MCF 10A (cell line): ENCODE data around the gene BRS3. TPM values are rescaled to one million over a fixed set of nuclear protein-coding genes. Genes with fewer than 3 reads are reported as not detected.

Source experiments
- BruUV-seq: library from RNA; stranded (reverse); fragments of 400-500 nt; replicated peaks from 2 replicates; lab custom pipeline; 2021; lab: Mats Ljungman, UMichigan
- CTCF ChIA-PET: fragments of 300-600 bp; sonication (Branson Sonifier 250); formaldehyde crosslinking; extraction: SDS; loops from one replicate; lab custom pipeline; 2021; ENCODE audit warnings: antibody characterized with exemption, inconsistent platforms; lab: Yijun Ruan, JAX
- POLR2A ChIA-PET: fragments of 300-600, 350-650 bp; sonication (Branson Sonifier 250); formaldehyde crosslinking; extraction: SDS; loops from one replicate; lab custom pipeline; 2020; ENCODE audit warnings: antibody characterized with exemption, inconsistent platforms; lab: Yijun Ruan, JAX
- DNase-seq: peaks from one replicate; pipeline ENCODE4 v3.0.0-alpha.2; 2018; ENCODE audit not compliant: unreplicated experiment
- H3K27ac Mint-ChIP-seq: one replicate; pipeline ENCODE4 v1.8.0; 2022; ENCODE audit warnings: mild to moderate bottlenecking, low read depth, mixed read lengths; ENCODE audit not compliant: unreplicated experiment
- H3K27me3 Mint-ChIP-seq: one replicate; pipeline ENCODE4 v1.8.0; 2022; ENCODE audit warnings: mixed read lengths; ENCODE audit not compliant: insufficient read depth, unreplicated experiment
- H3K36me3 Mint-ChIP-seq: one replicate; pipeline ENCODE4 v1.8.0; 2022; ENCODE audit warnings: mild to moderate bottlenecking, moderate library complexity, mixed read lengths; ENCODE audit not compliant: insufficient read depth, unreplicated experiment
- H3K4me1 Mint-ChIP-seq: one replicate; pipeline ENCODE4 v1.8.0; 2022; ENCODE audit warnings: mixed read lengths; ENCODE audit not compliant: insufficient read depth, unreplicated experiment
- H3K4me3 Mint-ChIP-seq: one replicate; pipeline ENCODE4 v1.8.0; 2022; ENCODE audit warnings: mild to moderate bottlenecking, moderate library complexity, mixed read lengths; ENCODE audit not compliant: unreplicated experiment
- H3K9me3 Mint-ChIP-seq: one replicate; pipeline ENCODE4 v1.8.0; 2022; ENCODE audit warnings: mixed read lengths; ENCODE audit not compliant: unreplicated experiment
- intact Hi-C: fragments of 100-400 bp; cut with micrococcal nuclease; formaldehyde crosslinking; loops from 2 replicates; pipeline ENCODE4 v1.14.1; 2022
- total RNA-seq: library from RNA; stranded (reverse); gene quantifications from 2 replicates; pipeline ENCODE4 v1.2.3, GENCODE V29; 2022
- TF ChIP-seq, protein P1 (sequence below): fragments of 200-600 bp; IDR thresholded peaks from one replicate; pipeline ENCODE4 v1.8.0; 2022; ENCODE audit warnings: antibody characterized with exemption, mild to moderate bottlenecking; ENCODE audit not compliant: unreplicated experiment

The BRS3 gene
- total RNA-seq, 1 experiment from 2014 or later = not detected

DNA sequence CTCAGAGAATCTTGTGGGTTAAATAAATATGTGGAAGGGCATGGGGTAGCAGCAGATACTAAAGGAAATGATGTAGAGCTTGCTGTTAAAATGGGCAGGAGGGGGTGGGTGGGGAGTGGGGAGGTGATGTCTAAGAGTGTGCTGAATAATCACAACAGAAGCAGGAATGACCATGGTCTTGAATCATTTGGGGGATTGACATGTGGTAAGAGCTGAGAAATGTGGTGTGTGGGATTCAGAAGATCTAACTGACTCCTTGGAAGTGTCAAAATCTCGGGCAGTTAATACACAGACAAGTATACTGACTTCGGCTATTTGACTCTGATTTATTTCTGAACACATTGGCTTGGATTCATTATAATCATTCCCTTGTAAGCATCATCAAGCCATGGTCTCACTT, 51.1 kb downstream of the BRS3 start:
- BruUV-seq = no TSS peak
- Mint-ChIP-seq H3K9me3 (no peaks in the 10 kb centered on the region), H3K27me3 (peaks cover 68% of the 10 kb centered on the region), H3K4me1 (no peaks in the 10 kb centered on the region), H3K36me3 (no peaks in the 10 kb centered on the region), H3K4me3 (no peak overlapping the region), H3K27ac (no peak overlapping the region)
- ChIA-PET CTCF (interaction anchor here (0.9 kb wide), 1 partner anchor 38 kb away, joined by 3 read pairs; no protein-coding TSS in a partner anchor), POLR2A (no interaction called here)
- TF ChIP-seq, protein P1, sequence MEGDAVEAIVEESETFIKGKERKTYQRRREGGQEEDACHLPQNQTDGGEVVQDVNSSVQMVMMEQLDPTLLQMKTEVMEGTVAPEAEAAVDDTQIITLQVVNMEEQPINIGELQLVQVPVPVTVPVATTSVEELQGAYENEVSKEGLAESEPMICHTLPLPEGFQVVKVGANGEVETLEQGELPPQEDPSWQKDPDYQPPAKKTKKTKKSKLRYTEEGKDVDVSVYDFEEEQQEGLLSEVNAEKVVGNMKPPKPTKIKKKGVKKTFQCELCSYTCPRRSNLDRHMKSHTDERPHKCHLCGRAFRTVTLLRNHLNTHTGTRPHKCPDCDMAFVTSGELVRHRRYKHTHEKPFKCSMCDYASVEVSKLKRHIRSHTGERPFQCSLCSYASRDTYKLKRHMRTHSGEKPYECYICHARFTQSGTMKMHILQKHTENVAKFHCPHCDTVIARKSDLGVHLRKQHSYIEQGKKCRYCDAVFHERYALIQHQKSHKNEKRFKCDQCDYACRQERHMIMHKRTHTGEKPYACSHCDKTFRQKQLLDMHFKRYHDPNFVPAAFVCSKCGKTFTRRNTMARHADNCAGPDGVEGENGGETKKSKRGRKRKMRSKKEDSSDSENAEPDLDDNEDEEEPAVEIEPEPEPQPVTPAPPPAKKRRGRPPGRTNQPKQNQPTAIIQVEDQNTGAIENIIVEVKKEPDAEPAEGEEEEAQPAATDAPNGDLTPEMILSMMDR = no peak
- intact Hi-C loops = no loop called here
- DNase-seq = no peak

DNA sequence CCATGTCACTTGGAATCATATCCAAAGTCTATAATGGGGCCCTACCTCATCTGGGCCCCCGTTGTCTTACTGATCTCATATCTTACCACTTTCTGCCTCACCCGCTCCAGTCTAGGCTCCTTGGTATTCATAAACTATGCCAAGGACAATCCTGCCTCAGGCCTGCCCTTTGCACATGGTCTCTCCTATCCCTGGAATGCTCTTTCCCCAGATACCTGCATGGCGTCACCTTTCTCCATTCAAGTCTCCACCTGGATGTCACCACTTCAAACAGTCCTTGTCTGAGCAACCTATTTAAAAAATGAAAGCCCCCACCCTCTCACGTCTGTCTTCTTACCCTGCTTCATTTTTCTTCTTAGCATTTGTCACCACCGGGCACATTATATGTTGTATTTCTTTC, 52.5 kb downstream of the BRS3 start:
- peaks cover 61% of the 10 kb centered on the region for H3K27me3 Mint-ChIP-seq
- no peak for DNase-seq
- ChIA-PET CTCF (no interaction called here), POLR2A (no interaction called here)
- no peaks in the 10 kb centered on the region for H3K36me3 Mint-ChIP-seq
- H3K27ac Mint-ChIP-seq = no peak overlapping the region
- H3K9me3 Mint-ChIP-seq = no peaks in the 10 kb centered on the region
- no peaks in the 10 kb centered on the region for H3K4me1 Mint-ChIP-seq
- no peak overlapping the region for H3K4me3 Mint-ChIP-seq
- no TSS peak for BruUV-seq
- TF ChIP-seq, protein P1 = no peak
- intact Hi-C loops = no loop called here

GRCh38 chrX:136541294-136541693, 53.5 kb downstream of the BRS3 start:
- intact Hi-C loops = no loop called here
- BruUV-seq = no TSS peak
- H3K27me3 Mint-ChIP-seq = peaks cover 60% of the 10 kb centered on the region
- ChIA-PET CTCF (interaction anchor here (0.6 to 1.2 kb wide), 2 partner anchors 31 to 379 kb away, joined by 3 to 4 read pairs; no protein-coding TSS in a partner anchor), POLR2A (no interaction called here)
- TF ChIP-seq, protein P1 = no peak
- H3K4me1 Mint-ChIP-seq = no peaks in the 10 kb centered on the region
- H3K9me3 Mint-ChIP-seq = no peaks in the 10 kb centered on the region
- no peak overlapping the region for H3K4me3 Mint-ChIP-seq
- H3K36me3 Mint-ChIP-seq = no peaks in the 10 kb centered on the region
- no peak overlapping the region for H3K27ac Mint-ChIP-seq
- no peak for DNase-seq

DNA sequence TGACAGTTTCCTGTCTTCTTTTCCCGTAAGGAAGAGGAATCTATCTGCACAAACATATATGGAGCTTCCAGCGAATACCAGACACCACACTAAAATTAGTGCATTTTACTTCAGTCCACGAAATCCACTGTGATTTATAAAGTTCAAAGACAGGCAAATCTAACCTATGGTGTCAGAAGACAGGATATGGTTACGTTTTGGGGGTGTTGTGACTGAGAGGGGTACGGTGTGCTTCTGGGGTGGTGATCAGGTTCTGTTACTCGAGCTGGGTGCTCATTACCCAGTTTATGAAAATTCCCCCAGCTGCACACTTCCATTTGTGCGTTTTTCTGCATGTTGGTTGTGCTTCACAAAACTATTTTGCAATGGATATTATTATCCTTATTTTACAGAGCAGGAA, 54.5 kb downstream of the BRS3 start:
- H3K27ac Mint-ChIP-seq = no peak overlapping the region
- CTCF ChIA-PET = no interaction called here
- BruUV-seq = no TSS peak
- no peaks in the 10 kb centered on the region for H3K4me1 Mint-ChIP-seq
- H3K9me3 Mint-ChIP-seq = no peaks in the 10 kb centered on the region
- H3K27me3 Mint-ChIP-seq = peaks cover 53% of the 10 kb centered on the region
- POLR2A ChIA-PET = no interaction called here
- H3K4me3 Mint-ChIP-seq = no peak overlapping the region
- intact Hi-C loops = no loop called here
- no peak for DNase-seq
- TF ChIP-seq, protein P1 = no peak
- no peaks in the 10 kb centered on the region for H3K36me3 Mint-ChIP-seq

Other genes with a start within 250 kb of the BRS3 start
- gene MAP7D3, start 236.5 kb upstream of the BRS3 start, total RNA-seq = 18.0 and 21.1 TPM in 2 replicates
- not detected in 2 replicates for gene ADGRG4, start 187.0 kb upstream of the BRS3 start, total RNA-seq
- 17.6 and 23.3 TPM in 2 replicates for gene HTATSF1, start 9.6 kb downstream of the BRS3 start, total RNA-seq
- not detected in 2 replicates for gene VGLL1, start 44.3 kb downstream of the BRS3 start, total RNA-seq
- not detected in 2 replicates for gene CD40LG, start 160.2 kb downstream of the BRS3 start, total RNA-seq